ENCODE measurements around the gene GPR37L1.

GRCh38 chr1:202170726-202171125 is 48.0 kb downstream of the GPR37L1 start:
- TF ChIP-seq, protein P1, sequence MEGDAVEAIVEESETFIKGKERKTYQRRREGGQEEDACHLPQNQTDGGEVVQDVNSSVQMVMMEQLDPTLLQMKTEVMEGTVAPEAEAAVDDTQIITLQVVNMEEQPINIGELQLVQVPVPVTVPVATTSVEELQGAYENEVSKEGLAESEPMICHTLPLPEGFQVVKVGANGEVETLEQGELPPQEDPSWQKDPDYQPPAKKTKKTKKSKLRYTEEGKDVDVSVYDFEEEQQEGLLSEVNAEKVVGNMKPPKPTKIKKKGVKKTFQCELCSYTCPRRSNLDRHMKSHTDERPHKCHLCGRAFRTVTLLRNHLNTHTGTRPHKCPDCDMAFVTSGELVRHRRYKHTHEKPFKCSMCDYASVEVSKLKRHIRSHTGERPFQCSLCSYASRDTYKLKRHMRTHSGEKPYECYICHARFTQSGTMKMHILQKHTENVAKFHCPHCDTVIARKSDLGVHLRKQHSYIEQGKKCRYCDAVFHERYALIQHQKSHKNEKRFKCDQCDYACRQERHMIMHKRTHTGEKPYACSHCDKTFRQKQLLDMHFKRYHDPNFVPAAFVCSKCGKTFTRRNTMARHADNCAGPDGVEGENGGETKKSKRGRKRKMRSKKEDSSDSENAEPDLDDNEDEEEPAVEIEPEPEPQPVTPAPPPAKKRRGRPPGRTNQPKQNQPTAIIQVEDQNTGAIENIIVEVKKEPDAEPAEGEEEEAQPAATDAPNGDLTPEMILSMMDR (IDR thresholded peaks at IDR 0.05), result no peak
- TF ChIP-seq POLR2A (IDR thresholded peaks at IDR 0.05), result no peak

Data from right lobe of liver (tissue), 4 donors.